ENCODE data around the gene FBXL17. TPM values are rescaled to one million over a fixed set of nuclear protein-coding genes. Genes with fewer than 3 reads are reported as not detected.
A peak's percentile ranks its signal among the peaks of the same experiment; 100 is the strongest.

The FBXL17 gene
- total RNA-seq, 2 donors from 2014 or later: 3.1 to 7.0 TPM

- H3K9me3 Mint-ChIP-seq: peaks cover 0 to 5% of the 10 kb centered on the region in 2 donors
- H3K36me3 Mint-ChIP-seq: peaks cover 0 to 8% of the 10 kb centered on the region in 2 donors
- DNase-seq (ENCODE audit: low spot score in 2 of 2): no peak
- no peak for ATAC-seq
- no peak overlapping the region for H3K27ac Mint-ChIP-seq
Observed at GRCh38 chr5:108249095-108249784, 132.7 kb downstream of the FBXL17 start.

GRCh38 chr5:108238936-108239887, 142.7 kb downstream of the FBXL17 start:
- Mint-ChIP-seq H3K9me3 (peaks cover 4 to 16% of the 10 kb centered on the region in 2 donors), H3K27ac (no peak overlapping the region), H3K36me3 (peaks cover 12 to 23% of the 10 kb centered on the region in 2 donors)
- ATAC-seq (no peak), DNase-seq (ENCODE audit: low spot score in 2 of 2) (no peak)

GRCh38 chr5:108238461-108238860, 143.4 kb downstream of the FBXL17 start:
- no peak overlapping the region for H3K27ac Mint-ChIP-seq
- H3K9me3 Mint-ChIP-seq: peaks cover 4 to 16% of the 10 kb centered on the region in 2 donors
- DNase-seq (ENCODE audit: low spot score in 2 of 2) (no peak), ATAC-seq (no peak)
- H3K36me3 Mint-ChIP-seq: peaks cover 12 to 23% of the 10 kb centered on the region in 2 donors

- peaks cover 4 to 14% of the 10 kb centered on the region in 2 donors for H3K36me3 Mint-ChIP-seq
- no peak overlapping the region for H3K27ac Mint-ChIP-seq
- H3K9me3 Mint-ChIP-seq: peaks cover 0 to 13% of the 10 kb centered on the region in 2 donors
- ATAC-seq (no peak), DNase-seq (ENCODE audit: low spot score in 2 of 2) (no peak)
Observed at GRCh38 chr5:108233617-108234155, 148.2 kb downstream of the FBXL17 start.

GRCh38 chr5:108232805-108233204, 149.1 kb downstream of the FBXL17 start:
- peaks cover 4 to 15% of the 10 kb centered on the region in 2 donors for H3K36me3 Mint-ChIP-seq
- H3K27ac Mint-ChIP-seq: no peak overlapping the region
- peaks cover 0 to 13% of the 10 kb centered on the region in 2 donors for H3K9me3 Mint-ChIP-seq
- DNase-seq (ENCODE audit: low spot score in 2 of 2) (no peak), ATAC-seq (no peak)

GRCh38 chr5:108222011-108222410, 159.9 kb downstream of the FBXL17 start:
- Mint-ChIP-seq H3K27ac (no peak overlapping the region), H3K9me3 (peaks cover 6 to 26% of the 10 kb centered on the region in 2 donors), H3K36me3 (peaks cover 23 to 26% of the 10 kb centered on the region in 2 donors)
- no peak for ATAC-seq
- no peak for DNase-seq (ENCODE audit: low spot score in 2 of 2)

- H3K27ac Mint-ChIP-seq: no peak overlapping the region
- peaks cover 9 to 28% of the 10 kb centered on the region in 2 donors for H3K9me3 Mint-ChIP-seq
- no peak for ATAC-seq
- H3K36me3 Mint-ChIP-seq: peaks cover 26 to 31% of the 10 kb centered on the region in 2 donors
- no peak for DNase-seq (ENCODE audit: low spot score in 2 of 2)
Observed at GRCh38 chr5:108220834-108221233, 161.1 kb downstream of the FBXL17 start.

- Mint-ChIP-seq H3K36me3 (peaks cover 33 to 39% of the 10 kb centered on the region in 2 donors), H3K9me3 (peaks cover 11 to 31% of the 10 kb centered on the region in 2 donors), H3K27ac (no peak overlapping the region)
- ATAC-seq: no peak
- no peak for DNase-seq (ENCODE audit: low spot score in 2 of 2)
Observed at GRCh38 chr5:108216890-108217289, 165.0 kb downstream of the FBXL17 start.

GRCh38 chr5:108214857-108215256, 167.0 kb downstream of the FBXL17 start:
- DNase-seq (ENCODE audit: low spot score in 2 of 2) (no peak), ATAC-seq (no peak)
- Mint-ChIP-seq H3K27ac (no peak overlapping the region), H3K9me3 (peaks cover 5 to 18% of the 10 kb centered on the region in 2 donors), H3K36me3 (peaks cover 19 to 33% of the 10 kb centered on the region in 2 donors)

- DNase-seq (ENCODE audit: low spot score in 2 of 2): no peak
- no peak for ATAC-seq
- H3K27ac Mint-ChIP-seq: no peak overlapping the region
- H3K9me3 Mint-ChIP-seq: peaks cover 5 to 13% of the 10 kb centered on the region in 2 donors
- H3K36me3 Mint-ChIP-seq: peaks cover 11 to 26% of the 10 kb centered on the region in 2 donors
Observed at GRCh38 chr5:108212775-108213346, 169.0 kb downstream of the FBXL17 start.

- no peak for ATAC-seq
- no peak for DNase-seq (ENCODE audit: low spot score in 2 of 2)
- H3K27ac Mint-ChIP-seq: no peak overlapping the region
- no peaks in the 10 kb centered on the region for H3K9me3 Mint-ChIP-seq
- no peaks in the 10 kb centered on the region for H3K36me3 Mint-ChIP-seq
Observed at GRCh38 chr5:108206707-108207106, 175.2 kb downstream of the FBXL17 start.

GRCh38 chr5:108201721-108202120, 180.2 kb downstream of the FBXL17 start:
- no peak overlapping the region for H3K27ac Mint-ChIP-seq
- ATAC-seq: no peak
- no peaks in the 10 kb centered on the region for H3K36me3 Mint-ChIP-seq
- H3K9me3 Mint-ChIP-seq: no peaks in the 10 kb centered on the region
- no peak for DNase-seq (ENCODE audit: low spot score in 2 of 2)

- H3K27ac Mint-ChIP-seq: no peak overlapping the region
- H3K36me3 Mint-ChIP-seq: no peaks in the 10 kb centered on the region
- H3K9me3 Mint-ChIP-seq: no peaks in the 10 kb centered on the region
- ATAC-seq (peak in 1 of 2 donors; percentile 72), DNase-seq (ENCODE audit: low spot score in 2 of 2) (no peak)
Observed at GRCh38 chr5:108196276-108196675, 185.6 kb downstream of the FBXL17 start.

GRCh38 chr5:108193021-108193795, 188.7 kb downstream of the FBXL17 start:
- no peak for ATAC-seq
- H3K9me3 Mint-ChIP-seq: no peaks in the 10 kb centered on the region
- H3K27ac Mint-ChIP-seq: no peak overlapping the region
- H3K36me3 Mint-ChIP-seq: no peaks in the 10 kb centered on the region
- DNase-seq (ENCODE audit: low spot score in 2 of 2): no peak

- Mint-ChIP-seq H3K27ac (no peak overlapping the region), H3K36me3 (peaks cover 6% of the 10 kb centered on the region in 2 donors), H3K9me3 (no peaks in the 10 kb centered on the region)
- DNase-seq (ENCODE audit: low spot score in 2 of 2): no peak
- no peak for ATAC-seq
Observed at GRCh38 chr5:108184940-108185339, 197.0 kb downstream of the FBXL17 start.

GRCh38 chr5:108181975-108182374, 199.9 kb downstream of the FBXL17 start:
- DNase-seq (ENCODE audit: low spot score in 2 of 2) (no peak), ATAC-seq (no peak)
- no peak overlapping the region for H3K27ac Mint-ChIP-seq
- H3K9me3 Mint-ChIP-seq: no peaks in the 10 kb centered on the region
- peaks cover 6% of the 10 kb centered on the region in 2 donors for H3K36me3 Mint-ChIP-seq

Data from activated naive CD4-positive, alpha-beta T cell treated with anti-CD3 and anti-CD28 coated beads, Interleukin-2, amount 50 U/mL, for 72 hours (primary cell).